Body of pancreas (tissue), 4 donors: ENCODE results near the gene RNF34. TPM values are rescaled to one million over a fixed set of nuclear protein-coding genes. Genes with fewer than 3 reads are reported as not detected.

Source experiments
- ATAC-seq: fragments of 150-250 bp; one replicate; pipeline ENCODE4 v1.9.1; 2016
- DNase-seq, 4 donors: peaks; one replicate each; pipeline ENCODE4 v3.0.0-alpha.2; 2019
- H3K27ac ChIP-seq, 4 donors: fragments of 200-600 bp; sonication (generic); 1 replicate in 3 of 4; 2 replicates in 1 of 4; pipeline versions ENCODE4 v1.5.1 to v1.6.1; 2016 to 2019; ENCODE audit warnings: mild to moderate bottlenecking in 1 of 4, mixed read lengths in 1 of 4, moderate library complexity in 1 of 4
- H3K27me3 ChIP-seq, 2 donors: fragments of 200-600 bp; sonication (generic); one replicate each; pipeline ENCODE4 v1.6.0; 2016; ENCODE audit warnings: mild to moderate bottlenecking in 1 of 2
- H3K36me3 ChIP-seq, 2 donors: fragments of 200-600 bp; sonication (generic); replicated peaks in 1 of 2; 2 replicates each; pipeline ENCODE4 v1.5.1; 2016; ENCODE audit warnings: low read depth in 2 of 2; ENCODE audit not compliant: insufficient read depth in 1 of 2
- H3K4me1 ChIP-seq: fragments of 200-600 bp; sonication (generic); one replicate; pipeline ENCODE4 v1.6.0; 2016
- H3K4me3 ChIP-seq, 2 donors: fragments of 200-600 bp; sonication (generic); 1 replicate in 1 of 2; 2 replicates in 1 of 2; pipeline ENCODE4 v1.5.1; 2016 to 2019
- H3K9me3 ChIP-seq, 3 donors: fragments of 200-600 bp; sonication (generic); 1 replicate in 2 of 3; 2 replicates in 1 of 3; pipeline ENCODE4 v1.5.1; 2016
- CTCF ChIP-seq, 7 experiments: fragments of 450-650 bp in 4 of 7; fragments of 200-600 bp in 3 of 7; sonication (generic) in 3 of 7; IDR thresholded peaks; one replicate each; pipeline ENCODE4 v1.5.1; 2016 to 2019; ENCODE audit warnings: antibody characterized with exemption in 7 of 7
- POLR2A ChIP-seq, 3 donors: fragments of 450-650 bp; IDR thresholded peaks; one replicate each; pipeline ENCODE4 v1.6.1; 2016; ENCODE audit warnings: antibody characterized with exemption in 3 of 3, mild to moderate bottlenecking in 2 of 3
- WGBS, 2 donors: methylation state at CpG; one replicate each; pipeline ENCODE4 v1.1.5; 2017; 5-methylcytosine and 5-hydroxymethylcytosine counted together
- intact Hi-C: fragments of 100-400 bp; cut with DNase I; formaldehyde crosslinking; loops from one replicate; pipeline ENCODE4 v1.15.1; 2023
- total RNA-seq, 2 donors: library from RNA; depleted of rRNA; stranded (reverse); fragments of >200 nt; gene quantifications; one replicate each; pipeline ENCODE4 v1.1.0, GENCODE V29; 2016

RNF34 gene
- total RNA-seq, 2 donors from 2014 or later: 25.9 to 35.3 TPM

GRCh38 chr12:121452985-121453360 lies 53.1 kb downstream of the RNF34 start:
- DNase-seq (no peak), ATAC-seq (no peak)
- no peaks in the 10 kb centered on the region for H3K9me3 ChIP-seq
- intact Hi-C loops: no loop called here
- H3K27ac ChIP-seq: no peak overlapping the region
- no peak overlapping the region for H3K4me3 ChIP-seq
- WGBS, 2 donors: 87 to 94% methylated on average over 6 to 39 of the region's 39 CpGs
- no peak for TF ChIP-seq CTCF (IDR thresholded peaks at IDR 0.05)
- no peak for TF ChIP-seq POLR2A (IDR thresholded peaks at IDR 0.05)
- no peaks in the 10 kb centered on the region for H3K4me1 ChIP-seq
- no peaks in the 10 kb centered on the region for H3K36me3 ChIP-seq
- H3K27me3 ChIP-seq: no peaks in the 10 kb centered on the region

GRCh38 chr12:121453629-121454028 lies 53.7 kb downstream of the RNF34 start:
- Histone ChIP-seq H3K4me1 (no peaks in the 10 kb centered on the region), H3K9me3 (no peaks in the 10 kb centered on the region), H3K27me3 (no peaks in the 10 kb centered on the region), H3K4me3 (no peak overlapping the region), H3K27ac (no peak overlapping the region), H3K36me3 (no peaks in the 10 kb centered on the region)
- ATAC-seq (no peak), DNase-seq (no peak)
- intact Hi-C loops: no loop called here
- 85 to 90% methylated on average over 9 to 18 of the region's 18 CpGs for WGBS, 2 donors
- TF ChIP-seq CTCF (IDR thresholded peaks at IDR 0.05) (no peak), POLR2A (IDR thresholded peaks at IDR 0.05) (no peak)

- Histone ChIP-seq H3K27me3 (no peaks in the 10 kb centered on the region), H3K4me3 (no peak overlapping the region), H3K36me3 (no peaks in the 10 kb centered on the region), H3K27ac (no peak overlapping the region), H3K4me1 (no peaks in the 10 kb centered on the region), H3K9me3 (no peaks in the 10 kb centered on the region)
- 88 to 92% methylated on average over 6 of the region's 6 CpGs for WGBS, 2 donors
- DNase-seq (no peak), ATAC-seq (no peak)
- TF ChIP-seq CTCF (IDR thresholded peaks at IDR 0.05) (no peak), POLR2A (IDR thresholded peaks at IDR 0.05) (no peak)
- intact Hi-C loops: no loop called here
Measured at GRCh38 chr12:121454921-121455320, 55.0 kb downstream of the RNF34 start.

GRCh38 chr12:121455766-121456420 lies 56.0 kb downstream of the RNF34 start:
- ATAC-seq: no peak
- Histone ChIP-seq H3K4me1 (no peaks in the 10 kb centered on the region), H3K9me3 (no peaks in the 10 kb centered on the region), H3K27ac (no peak overlapping the region), H3K27me3 (no peaks in the 10 kb centered on the region), H3K4me3 (no peak overlapping the region), H3K36me3 (no peaks in the 10 kb centered on the region)
- intact Hi-C loops: no loop called here
- WGBS, 2 donors: 89 to 94% methylated on average over 23 of the region's 23 CpGs
- DNase-seq: no peak
- no peak for TF ChIP-seq CTCF (IDR thresholded peaks at IDR 0.05)
- no peak for TF ChIP-seq POLR2A (IDR thresholded peaks at IDR 0.05)

GRCh38 chr12:121456551-121456950 lies 56.6 kb downstream of the RNF34 start:
- H3K9me3 ChIP-seq: no peaks in the 10 kb centered on the region
- H3K4me1 ChIP-seq: no peaks in the 10 kb centered on the region
- ATAC-seq (no peak), DNase-seq (no peak)
- H3K27ac ChIP-seq: no peak overlapping the region
- H3K27me3 ChIP-seq: no peaks in the 10 kb centered on the region
- H3K36me3 ChIP-seq: no peaks in the 10 kb centered on the region
- H3K4me3 ChIP-seq: no peak overlapping the region
- intact Hi-C loops: no loop called here
- TF ChIP-seq POLR2A (IDR thresholded peaks at IDR 0.05): no peak
- no peak for TF ChIP-seq CTCF (IDR thresholded peaks at IDR 0.05)
- WGBS, 2 donors: 82% methylated on average over 8 of the region's 8 CpGs
